ENCODE data around the gene DUSP11.

The DUSP11 gene

GRCh38 chr2:73736855-73737779 lies 42.8 kb downstream of the DUSP11 start, which contains the start of gene TPRKB (continued):
- TF ChIP-seq, protein P1, sequence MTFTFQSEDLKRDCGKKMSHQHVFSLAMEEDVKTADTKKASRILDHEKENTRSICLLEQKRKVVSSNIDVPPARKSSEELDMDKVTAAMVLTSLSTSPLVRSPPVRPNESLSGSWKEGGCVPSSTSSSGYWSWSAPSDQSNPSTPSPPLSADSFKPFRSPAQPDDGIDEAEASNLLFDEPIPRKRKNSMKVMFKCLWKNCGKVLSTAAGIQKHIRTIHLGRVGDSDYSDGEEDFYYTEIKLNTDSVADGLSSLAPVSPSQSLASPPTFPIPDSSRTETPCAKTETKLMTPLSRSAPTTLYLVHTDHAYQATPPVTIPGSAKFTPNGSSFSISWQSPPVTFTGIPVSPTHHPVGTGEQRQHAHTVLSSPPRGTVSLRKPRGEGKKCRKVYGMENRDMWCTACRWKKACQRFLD (tag by site-specific recombination; IDR thresholded peaks at IDR 0.05): no peak
- TF ChIP-seq KLF7 (tag by site-specific recombination; IDR thresholded peaks at IDR 0.05; ENCODE audit: borderline replicate concordance) (0 out of 2 replicates have a peak, but pooled peaks have one; percentile 31), SP3 (tag by site-specific recombination; IDR thresholded peaks at IDR 0.05) (peak; percentile 98), ZNF223 (tag by site-specific recombination; IDR thresholded peaks at IDR 0.05) (no peak), ZFP3 (tag by site-specific recombination; IDR thresholded peaks at IDR 0.05; ENCODE audit: low read depth) (no peak; the same call in 1 of the 2 replicates), ZNF211 (tag by site-specific recombination; IDR thresholded peaks at IDR 0.05; ENCODE audit: low read depth) (no peak), SCRT2 (tag by site-specific recombination; IDR thresholded peaks at IDR 0.05) (no peak), ZNF366 (tag by site-specific recombination; conservative IDR thresholded peaks at IDR 0.05) (no peak), ZNF747 (tag by site-specific recombination; IDR thresholded peaks at IDR 0.05) (no peak), ZNF521 (tag by site-specific recombination; IDR thresholded peaks at IDR 0.05) (no peak), KLF10 (tag by site-specific recombination; IDR thresholded peaks at IDR 0.05) (peak; percentile 56; the same call in 1 of the 2 replicates), ZNF26 (tag by site-specific recombination; IDR thresholded peaks at IDR 0.05) (no peak), ZNF350 (tag by site-specific recombination; IDR thresholded peaks at IDR 0.05) (no peak), RBAK (tag by site-specific recombination; IDR thresholded peaks at IDR 0.05) (no peak), ZNF530 (tag by site-specific recombination; IDR thresholded peaks at IDR 0.05; ENCODE audit: low read depth) (no peak), ZNF398 (tag by site-specific recombination; IDR thresholded peaks at IDR 0.05) (no peak), PRDM1 (tag by site-specific recombination; IDR thresholded peaks at IDR 0.05) (no peak), SP2 (tag by site-specific recombination; IDR thresholded peaks at IDR 0.05) (peak; percentile 97), ZNF768 (tag by site-specific recombination; IDR thresholded peaks at IDR 0.05) (no peak), ZNF335 (tag by site-specific recombination; conservative IDR thresholded peaks at IDR 0.05) (peak; percentile 87)
- TF ChIP-seq, protein P2, sequence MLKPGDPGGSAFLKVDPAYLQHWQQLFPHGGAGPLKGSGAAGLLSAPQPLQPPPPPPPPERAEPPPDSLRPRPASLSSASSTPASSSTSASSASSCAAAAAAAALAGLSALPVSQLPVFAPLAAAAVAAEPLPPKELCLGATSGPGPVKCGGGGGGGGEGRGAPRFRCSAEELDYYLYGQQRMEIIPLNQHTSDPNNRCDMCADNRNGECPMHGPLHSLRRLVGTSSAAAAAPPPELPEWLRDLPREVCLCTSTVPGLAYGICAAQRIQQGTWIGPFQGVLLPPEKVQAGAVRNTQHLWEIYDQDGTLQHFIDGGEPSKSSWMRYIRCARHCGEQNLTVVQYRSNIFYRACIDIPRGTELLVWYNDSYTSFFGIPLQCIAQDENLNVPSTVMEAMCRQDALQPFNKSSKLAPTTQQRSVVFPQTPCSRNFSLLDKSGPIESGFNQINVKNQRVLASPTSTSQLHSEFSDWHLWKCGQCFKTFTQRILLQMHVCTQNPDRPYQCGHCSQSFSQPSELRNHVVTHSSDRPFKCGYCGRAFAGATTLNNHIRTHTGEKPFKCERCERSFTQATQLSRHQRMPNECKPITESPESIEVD (tag by site-specific recombination; IDR thresholded peaks at IDR 0.05): no peak
- TF ChIP-seq, protein P3, sequence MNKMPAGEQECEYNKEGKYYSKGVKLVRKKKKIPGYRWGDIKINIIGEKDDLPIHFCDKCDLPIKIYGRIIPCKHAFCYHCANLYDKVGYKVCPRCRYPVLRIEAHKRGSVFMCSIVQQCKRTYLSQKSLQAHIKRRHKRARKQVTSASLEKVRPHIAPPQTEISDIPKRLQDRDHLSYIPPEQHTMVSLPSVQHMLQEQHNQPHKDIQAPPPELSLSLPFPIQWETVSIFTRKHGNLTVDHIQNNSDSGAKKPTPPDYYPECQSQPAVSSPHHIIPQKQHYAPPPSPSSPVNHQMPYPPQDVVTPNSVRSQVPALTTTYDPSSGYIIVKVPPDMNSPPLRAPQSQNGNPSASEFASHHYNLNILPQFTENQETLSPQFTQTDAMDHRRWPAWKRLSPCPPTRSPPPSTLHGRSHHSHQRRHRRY (tag by site-specific recombination; IDR thresholded peaks at IDR 0.05): no peak
- TF ChIP-seq, protein P4, sequence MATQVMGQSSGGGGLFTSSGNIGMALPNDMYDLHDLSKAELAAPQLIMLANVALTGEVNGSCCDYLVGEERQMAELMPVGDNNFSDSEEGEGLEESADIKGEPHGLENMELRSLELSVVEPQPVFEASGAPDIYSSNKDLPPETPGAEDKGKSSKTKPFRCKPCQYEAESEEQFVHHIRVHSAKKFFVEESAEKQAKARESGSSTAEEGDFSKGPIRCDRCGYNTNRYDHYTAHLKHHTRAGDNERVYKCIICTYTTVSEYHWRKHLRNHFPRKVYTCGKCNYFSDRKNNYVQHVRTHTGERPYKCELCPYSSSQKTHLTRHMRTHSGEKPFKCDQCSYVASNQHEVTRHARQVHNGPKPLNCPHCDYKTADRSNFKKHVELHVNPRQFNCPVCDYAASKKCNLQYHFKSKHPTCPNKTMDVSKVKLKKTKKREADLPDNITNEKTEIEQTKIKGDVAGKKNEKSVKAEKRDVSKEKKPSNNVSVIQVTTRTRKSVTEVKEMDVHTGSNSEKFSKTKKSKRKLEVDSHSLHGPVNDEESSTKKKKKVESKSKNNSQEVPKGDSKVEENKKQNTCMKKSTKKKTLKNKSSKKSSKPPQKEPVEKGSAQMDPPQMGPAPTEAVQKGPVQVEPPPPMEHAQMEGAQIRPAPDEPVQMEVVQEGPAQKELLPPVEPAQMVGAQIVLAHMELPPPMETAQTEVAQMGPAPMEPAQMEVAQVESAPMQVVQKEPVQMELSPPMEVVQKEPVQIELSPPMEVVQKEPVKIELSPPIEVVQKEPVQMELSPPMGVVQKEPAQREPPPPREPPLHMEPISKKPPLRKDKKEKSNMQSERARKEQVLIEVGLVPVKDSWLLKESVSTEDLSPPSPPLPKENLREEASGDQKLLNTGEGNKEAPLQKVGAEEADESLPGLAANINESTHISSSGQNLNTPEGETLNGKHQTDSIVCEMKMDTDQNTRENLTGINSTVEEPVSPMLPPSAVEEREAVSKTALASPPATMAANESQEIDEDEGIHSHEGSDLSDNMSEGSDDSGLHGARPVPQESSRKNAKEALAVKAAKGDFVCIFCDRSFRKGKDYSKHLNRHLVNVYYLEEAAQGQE (tag by site-specific recombination; IDR thresholded peaks at IDR 0.05): no peak
- TF ChIP-seq, protein P5, sequence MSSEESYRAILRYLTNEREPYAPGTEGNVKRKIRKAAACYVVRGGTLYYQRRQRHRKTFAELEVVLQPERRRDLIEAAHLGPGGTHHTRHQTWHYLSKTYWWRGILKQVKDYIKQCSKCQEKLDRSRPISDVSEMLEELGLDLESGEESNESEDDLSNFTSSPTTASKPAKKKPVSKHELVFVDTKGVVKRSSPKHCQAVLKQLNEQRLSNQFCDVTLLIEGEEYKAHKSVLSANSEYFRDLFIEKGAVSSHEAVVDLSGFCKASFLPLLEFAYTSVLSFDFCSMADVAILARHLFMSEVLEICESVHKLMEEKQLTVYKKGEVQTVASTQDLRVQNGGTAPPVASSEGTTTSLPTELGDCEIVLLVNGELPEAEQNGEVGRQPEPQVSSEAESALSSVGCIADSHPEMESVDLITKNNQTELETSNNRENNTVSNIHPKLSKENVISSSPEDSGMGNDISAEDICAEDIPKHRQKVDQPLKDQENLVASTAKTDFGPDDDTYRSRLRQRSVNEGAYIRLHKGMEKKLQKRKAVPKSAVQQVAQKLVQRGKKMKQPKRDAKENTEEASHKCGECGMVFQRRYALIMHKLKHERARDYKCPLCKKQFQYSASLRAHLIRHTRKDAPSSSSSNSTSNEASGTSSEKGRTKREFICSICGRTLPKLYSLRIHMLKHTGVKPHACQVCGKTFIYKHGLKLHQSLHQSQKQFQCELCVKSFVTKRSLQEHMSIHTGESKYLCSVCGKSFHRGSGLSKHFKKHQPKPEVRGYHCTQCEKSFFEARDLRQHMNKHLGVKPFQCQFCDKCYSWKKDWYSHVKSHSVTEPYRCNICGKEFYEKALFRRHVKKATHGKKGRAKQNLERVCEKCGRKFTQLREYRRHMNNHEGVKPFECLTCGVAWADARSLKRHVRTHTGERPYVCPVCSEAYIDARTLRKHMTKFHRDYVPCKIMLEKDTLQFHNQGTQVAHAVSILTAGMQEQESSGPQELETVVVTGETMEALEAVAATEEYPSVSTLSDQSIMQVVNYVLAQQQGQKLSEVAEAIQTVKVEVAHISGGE (tag by site-specific recombination; conservative IDR thresholded peaks at IDR 0.05; ENCODE audit: low read depth): peak; percentile 98

All from HEK293 (cell line).